Measurements from ENCODE around the gene ANKRD13B.

DNA sequence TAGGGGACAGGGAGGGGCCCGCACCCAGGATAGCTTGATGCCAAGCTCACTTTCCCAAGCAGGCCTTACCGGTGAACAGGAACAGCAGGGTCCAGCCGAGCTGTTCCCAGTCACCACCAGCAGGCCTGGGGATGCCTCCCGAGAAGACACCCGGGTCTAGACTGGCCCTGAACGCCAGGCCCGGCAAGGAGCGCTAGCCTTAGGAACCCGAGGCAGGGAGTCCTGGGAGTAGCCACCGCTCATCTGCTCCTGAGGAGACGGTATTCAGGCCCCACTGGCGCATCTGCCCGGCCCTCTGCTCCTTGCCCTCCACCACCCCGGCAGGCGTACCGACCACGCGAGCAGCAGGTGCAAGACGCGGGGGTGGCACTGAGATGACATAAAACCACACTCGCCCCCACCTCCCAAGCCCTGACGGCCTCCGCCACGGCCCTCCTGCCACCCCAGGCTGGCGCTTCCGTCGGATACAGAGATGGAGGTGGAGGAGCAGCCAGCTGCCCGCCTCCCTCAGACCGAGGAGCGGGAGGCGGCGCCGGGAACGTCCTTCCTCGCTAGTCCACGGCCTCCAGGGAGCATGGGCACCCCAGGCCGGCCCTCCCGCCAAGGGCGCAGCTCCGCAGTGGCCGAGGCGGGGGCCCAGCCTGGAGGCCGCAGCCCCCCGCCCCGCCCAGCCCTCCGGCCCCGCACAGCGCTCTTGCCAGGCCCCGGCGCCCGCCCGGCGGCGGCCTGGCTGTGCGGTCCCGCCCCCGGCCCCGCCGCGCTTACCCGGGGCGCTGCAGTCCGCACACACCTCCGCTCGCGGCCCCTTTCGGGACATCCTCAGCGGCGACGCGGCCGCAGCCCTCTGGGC, 4.1 kb upstream of the ANKRD13B start:
- TF ChIP-seq EZH2 (IDR thresholded peaks at IDR 0.05; ENCODE audit: insufficient read depth, low read length) (no peak), CTCF (IDR thresholded peaks at IDR 0.05; ENCODE audit: insufficient read depth, low read depth, low read length) (no peak)

Data from astrocyte (in vitro differentiated cells and primary cell).